MM.1S (cell line): ENCODE results near the gene ACOT13.

Experiments
- EZH2 ChIP-seq: fragments of 300-600 bp; sonication (generic); optimal IDR thresholded peaks from 2 replicates; pipeline ENCODE3; 2017; ENCODE audit warnings: low read depth, mild to moderate bottlenecking, antibody characterized with exemption, low read length, mixed read lengths
- TF ChIP-seq, protein P1 (sequence below): fragments of 300-600 bp; sonication (generic); IDR thresholded peaks from 2 replicates; pipeline ENCODE4 v1.5.1; 2016; ENCODE audit warnings: antibody characterized with exemption, low read length, mixed read lengths

- TF ChIP-seq, protein P1, sequence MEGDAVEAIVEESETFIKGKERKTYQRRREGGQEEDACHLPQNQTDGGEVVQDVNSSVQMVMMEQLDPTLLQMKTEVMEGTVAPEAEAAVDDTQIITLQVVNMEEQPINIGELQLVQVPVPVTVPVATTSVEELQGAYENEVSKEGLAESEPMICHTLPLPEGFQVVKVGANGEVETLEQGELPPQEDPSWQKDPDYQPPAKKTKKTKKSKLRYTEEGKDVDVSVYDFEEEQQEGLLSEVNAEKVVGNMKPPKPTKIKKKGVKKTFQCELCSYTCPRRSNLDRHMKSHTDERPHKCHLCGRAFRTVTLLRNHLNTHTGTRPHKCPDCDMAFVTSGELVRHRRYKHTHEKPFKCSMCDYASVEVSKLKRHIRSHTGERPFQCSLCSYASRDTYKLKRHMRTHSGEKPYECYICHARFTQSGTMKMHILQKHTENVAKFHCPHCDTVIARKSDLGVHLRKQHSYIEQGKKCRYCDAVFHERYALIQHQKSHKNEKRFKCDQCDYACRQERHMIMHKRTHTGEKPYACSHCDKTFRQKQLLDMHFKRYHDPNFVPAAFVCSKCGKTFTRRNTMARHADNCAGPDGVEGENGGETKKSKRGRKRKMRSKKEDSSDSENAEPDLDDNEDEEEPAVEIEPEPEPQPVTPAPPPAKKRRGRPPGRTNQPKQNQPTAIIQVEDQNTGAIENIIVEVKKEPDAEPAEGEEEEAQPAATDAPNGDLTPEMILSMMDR, result no peak
- no peak for TF ChIP-seq EZH2
These were observed 45.1 kb upstream of the ACOT13 start for GRCh38 chr6:24621626-24622289.
